Measurements from ENCODE around the gene RACGAP1.

The RACGAP1 gene

DNA sequence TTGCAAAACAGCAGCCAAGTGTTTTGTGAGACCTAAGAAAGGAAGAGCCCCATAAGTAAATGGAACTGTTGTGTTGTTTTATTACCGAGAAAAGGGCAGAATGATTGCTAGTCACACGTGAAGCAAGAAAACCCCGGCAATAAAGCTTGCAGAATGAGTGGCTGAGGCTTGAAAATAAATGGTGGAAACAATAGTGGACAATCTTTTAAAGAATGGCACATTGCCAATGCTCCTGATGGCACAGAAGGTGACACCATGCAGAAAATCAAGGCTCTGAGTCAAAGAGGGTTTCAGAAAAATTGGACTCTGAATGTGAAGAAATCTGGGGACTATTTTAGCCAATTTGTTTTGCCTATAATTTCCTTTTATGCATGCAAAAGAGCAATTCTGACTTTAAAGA is 78.8 kb downstream of the RACGAP1 start:
- no peak overlapping the region for H3K23ac ChIP-seq (ENCODE audit: low read length)
- no peak overlapping the region for H2BK5ac ChIP-seq (ENCODE audit: low read length)
- no peaks in the 10 kb centered on the region for H3K36me3 ChIP-seq (ENCODE audit: control insufficient read depth, insufficient read depth, low read length)
- H3K27ac ChIP-seq (ENCODE audit: low read depth, low read length), result no peak overlapping the region
- H3K27me3 ChIP-seq (ENCODE audit: insufficient read depth, low read length, poor library complexity), result no peaks in the 10 kb centered on the region
- DNase-seq, result no peak
- H4K8ac ChIP-seq (ENCODE audit: low read depth, low read length), result no peak overlapping the region
- no peak overlapping the region for H3K9ac ChIP-seq (ENCODE audit: low read length)
- H3K56ac ChIP-seq (ENCODE audit: low read length), result no peak overlapping the region
- H3K4ac ChIP-seq (ENCODE audit: low read depth, low read length), result no peak overlapping the region
- no peak overlapping the region for H4K5ac ChIP-seq (ENCODE audit: low read length)
- no peak overlapping the region for H3K4me2 ChIP-seq (ENCODE audit: low read length)
- H2AK5ac ChIP-seq (ENCODE audit: low read length), result no peak overlapping the region
- no peak overlapping the region for H2BK120ac ChIP-seq (ENCODE audit: low read depth, low read length)
- no peaks in the 10 kb centered on the region for H3K79me2 ChIP-seq (ENCODE audit: control insufficient read depth, insufficient read depth, low read length)
- H3K4me3 ChIP-seq (ENCODE audit: low read length), result no peak overlapping the region
- no peaks in the 10 kb centered on the region for H3K4me1 ChIP-seq (ENCODE audit: control insufficient read depth, low read depth, low read length)
- WGBS (ENCODE audit: extremely low coverage, insufficient coverage, low lambda C conversion rate), result no CpG with 5 or more reads among the region's 3 CpGs
- H3K79me1 ChIP-seq (ENCODE audit: low read length), result no peaks in the 10 kb centered on the region
- H3K18ac ChIP-seq (ENCODE audit: low read length), result no peak overlapping the region
- H2BK15ac ChIP-seq (replicated peaks; ENCODE audit: low read depth), result no peak overlapping the region

DNA sequence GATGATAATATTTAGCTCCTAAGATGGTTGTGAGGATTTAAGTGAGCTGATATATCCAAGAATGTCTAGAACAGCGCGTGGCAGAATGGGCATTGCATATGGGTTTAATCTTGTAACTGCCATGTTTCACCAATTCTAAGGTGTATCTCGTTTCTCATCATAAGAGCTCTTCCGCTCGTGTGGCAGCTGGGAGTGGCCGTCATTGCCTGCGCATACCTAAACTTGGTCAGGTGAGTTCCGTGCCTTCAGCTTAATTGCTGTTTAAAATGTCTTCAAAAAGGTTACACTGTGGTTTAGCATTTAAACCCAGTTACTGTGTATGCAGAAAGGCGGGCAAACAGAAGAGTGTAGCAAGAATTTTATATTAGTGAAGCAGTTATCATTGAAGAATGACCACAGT is 79.2 kb downstream of the RACGAP1 start:
- no peaks in the 10 kb centered on the region for H3K27me3 ChIP-seq (ENCODE audit: insufficient read depth, low read length, poor library complexity)
- H3K56ac ChIP-seq (ENCODE audit: low read length), result peak overlapping the region; percentile 22
- no peak overlapping the region for H4K5ac ChIP-seq (ENCODE audit: low read length)
- no peak overlapping the region for H3K18ac ChIP-seq (ENCODE audit: low read length)
- no peak overlapping the region for H2AK5ac ChIP-seq (ENCODE audit: low read length)
- H3K4me2 ChIP-seq (ENCODE audit: low read length), result no peak overlapping the region
- no peak overlapping the region for H3K23ac ChIP-seq (ENCODE audit: low read length)
- no peaks in the 10 kb centered on the region for H3K36me3 ChIP-seq (ENCODE audit: control insufficient read depth, insufficient read depth, low read length)
- WGBS (ENCODE audit: extremely low coverage, insufficient coverage, low lambda C conversion rate), result no CpG with 5 or more reads among the region's 9 CpGs
- H2BK15ac ChIP-seq (replicated peaks; ENCODE audit: low read depth), result no peak overlapping the region
- no peak for DNase-seq
- H3K79me2 ChIP-seq (ENCODE audit: control insufficient read depth, insufficient read depth, low read length), result no peaks in the 10 kb centered on the region
- H3K27ac ChIP-seq (ENCODE audit: low read depth, low read length), result no peak overlapping the region
- H3K9ac ChIP-seq (ENCODE audit: low read length), result peak overlapping the region; percentile 15
- H2BK120ac ChIP-seq (ENCODE audit: low read depth, low read length), result no peak overlapping the region
- no peak overlapping the region for H2BK5ac ChIP-seq (ENCODE audit: low read length)
- H3K79me1 ChIP-seq (ENCODE audit: low read length), result no peaks in the 10 kb centered on the region
- no peak overlapping the region for H3K4ac ChIP-seq (ENCODE audit: low read depth, low read length)
- H3K4me3 ChIP-seq (ENCODE audit: low read length), result no peak overlapping the region
- no peaks in the 10 kb centered on the region for H3K4me1 ChIP-seq (ENCODE audit: control insufficient read depth, low read depth, low read length)
- H4K8ac ChIP-seq (ENCODE audit: low read depth, low read length), result no peak overlapping the region

DNA sequence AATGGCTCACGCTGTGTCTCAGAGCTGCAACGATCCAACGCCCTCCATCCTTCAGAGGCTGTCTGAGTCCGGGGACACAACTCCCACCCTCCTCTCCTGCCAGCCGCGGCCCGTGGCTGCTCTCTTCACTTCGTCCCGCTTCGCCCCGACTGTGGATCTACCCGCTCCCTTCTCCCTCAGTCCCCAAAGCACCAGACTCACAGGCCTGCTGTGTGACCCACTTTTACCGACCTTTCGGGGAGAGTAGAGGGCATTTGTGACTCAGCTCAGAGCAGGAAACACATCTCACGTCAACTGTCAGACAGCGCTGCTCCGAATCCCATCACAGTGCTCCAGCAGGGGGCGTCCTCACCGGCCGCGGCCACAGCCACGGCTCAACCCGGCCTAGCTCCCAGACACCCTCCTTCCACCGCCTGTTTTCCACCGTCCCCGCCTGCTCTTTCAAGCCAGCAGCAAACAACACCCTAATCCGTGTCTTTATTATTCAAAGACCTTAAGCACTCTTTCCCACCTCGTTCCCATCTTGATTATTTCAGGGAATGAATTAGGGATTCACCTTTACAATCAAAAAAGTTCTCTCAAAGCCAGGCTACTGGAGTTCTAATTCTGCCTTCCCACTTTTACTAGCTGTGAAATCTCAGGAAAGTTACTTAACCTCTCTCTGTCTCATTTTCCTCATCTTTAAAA is 79.8 kb downstream of the RACGAP1 start:
- H3K4ac ChIP-seq (ENCODE audit: low read depth, low read length), result no peak overlapping the region
- no peak overlapping the region for H2BK15ac ChIP-seq (replicated peaks; ENCODE audit: low read depth)
- no peak overlapping the region for H3K18ac ChIP-seq (ENCODE audit: low read length)
- no peak overlapping the region for H4K5ac ChIP-seq (ENCODE audit: low read length)
- no peaks in the 10 kb centered on the region for H3K79me1 ChIP-seq (ENCODE audit: low read length)
- peak overlapping the region; percentile 16 for H3K4me2 ChIP-seq (ENCODE audit: low read length)
- H2AK5ac ChIP-seq (ENCODE audit: low read length), result no peak overlapping the region
- no peaks in the 10 kb centered on the region for H3K36me3 ChIP-seq (ENCODE audit: control insufficient read depth, insufficient read depth, low read length)
- H3K23ac ChIP-seq (ENCODE audit: low read length), result no peak overlapping the region
- no peak overlapping the region for H3K27ac ChIP-seq (ENCODE audit: low read depth, low read length)
- no CpG with 5 or more reads among the region's 28 CpGs for WGBS (ENCODE audit: extremely low coverage, insufficient coverage, low lambda C conversion rate)
- no peak overlapping the region for H2BK5ac ChIP-seq (ENCODE audit: low read length)
- no peaks in the 10 kb centered on the region for H3K79me2 ChIP-seq (ENCODE audit: control insufficient read depth, insufficient read depth, low read length)
- peak; percentile 82 for DNase-seq
- peak overlapping the region; percentile 15 for H3K9ac ChIP-seq (ENCODE audit: low read length)
- H2BK120ac ChIP-seq (ENCODE audit: low read depth, low read length), result no peak overlapping the region
- H3K27me3 ChIP-seq (ENCODE audit: insufficient read depth, low read length, poor library complexity), result no peaks in the 10 kb centered on the region
- peak overlapping the region; percentile 22 for H3K56ac ChIP-seq (ENCODE audit: low read length)
- H4K8ac ChIP-seq (ENCODE audit: low read depth, low read length), result no peak overlapping the region
- H3K4me3 ChIP-seq (ENCODE audit: low read length), result no peak overlapping the region
- H3K4me1 ChIP-seq (ENCODE audit: control insufficient read depth, low read depth, low read length), result no peaks in the 10 kb centered on the region

DNA sequence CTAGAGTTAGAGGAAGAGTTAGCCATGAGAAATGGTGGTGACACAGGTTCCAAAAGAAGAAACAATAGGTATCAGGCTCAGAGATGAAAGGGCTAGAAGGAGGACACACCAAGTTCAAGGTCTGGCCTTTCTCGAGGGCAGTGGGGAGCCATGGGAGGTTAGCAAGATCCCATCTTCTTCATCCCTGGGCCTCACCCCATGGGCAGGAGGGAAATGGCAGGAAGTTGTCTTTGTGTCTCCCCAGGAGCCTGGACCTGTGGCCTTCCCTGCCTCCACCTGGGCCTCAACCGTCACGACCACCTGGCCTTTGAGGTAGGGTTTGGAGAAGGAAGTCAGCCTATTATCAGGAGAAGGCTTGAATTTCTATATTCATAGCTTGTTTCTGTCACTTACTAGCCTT is 80.6 kb downstream of the RACGAP1 start:
- no CpG with 5 or more reads among the region's 3 CpGs for WGBS (ENCODE audit: extremely low coverage, insufficient coverage, low lambda C conversion rate)
- Histone ChIP-seq H2BK5ac (ENCODE audit: low read length) (no peak overlapping the region), H3K27ac (ENCODE audit: low read depth, low read length) (no peak overlapping the region), H3K4me2 (ENCODE audit: low read length) (no peak overlapping the region), H3K18ac (ENCODE audit: low read length) (no peak overlapping the region), H3K9ac (ENCODE audit: low read length) (no peak overlapping the region), H2BK120ac (ENCODE audit: low read depth, low read length) (no peak overlapping the region), H3K4me3 (ENCODE audit: low read length) (no peak overlapping the region), H3K4me1 (ENCODE audit: control insufficient read depth, low read depth, low read length) (no peaks in the 10 kb centered on the region), H3K79me1 (ENCODE audit: low read length) (no peaks in the 10 kb centered on the region), H4K8ac (ENCODE audit: low read depth, low read length) (no peak overlapping the region), H4K5ac (ENCODE audit: low read length) (no peak overlapping the region), H3K79me2 (ENCODE audit: control insufficient read depth, insufficient read depth, low read length) (no peaks in the 10 kb centered on the region), H3K4ac (ENCODE audit: low read depth, low read length) (no peak overlapping the region), H3K23ac (ENCODE audit: low read length) (no peak overlapping the region), H2BK15ac (replicated peaks; ENCODE audit: low read depth) (no peak overlapping the region), H3K36me3 (ENCODE audit: control insufficient read depth, insufficient read depth, low read length) (no peaks in the 10 kb centered on the region), H2AK5ac (ENCODE audit: low read length) (no peak overlapping the region), H3K27me3 (ENCODE audit: insufficient read depth, low read length, poor library complexity) (no peaks in the 10 kb centered on the region), H3K56ac (ENCODE audit: low read length) (no peak overlapping the region)
- DNase-seq, result no peak

DNA sequence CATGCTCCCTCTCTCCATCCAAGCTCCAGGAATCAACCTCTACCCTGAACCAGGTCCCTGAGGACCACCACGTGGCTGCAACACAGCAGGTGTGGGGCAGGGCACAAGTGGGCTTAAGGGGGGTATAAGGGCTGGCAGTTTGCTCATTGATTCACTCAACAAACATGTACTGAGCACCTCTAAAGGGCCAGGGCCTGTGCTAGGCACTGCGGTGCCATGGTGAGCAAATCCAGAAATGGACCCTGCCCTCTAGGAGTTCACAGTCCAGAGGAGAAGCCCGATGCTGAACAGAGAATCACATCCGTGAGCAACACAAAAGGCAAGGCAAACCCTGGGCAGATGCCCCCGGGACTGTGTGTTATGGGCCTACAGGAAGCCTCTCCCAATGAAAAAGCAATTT is 81.2 kb downstream of the RACGAP1 start:
- Histone ChIP-seq H4K8ac (ENCODE audit: low read depth, low read length) (no peak overlapping the region), H3K4ac (ENCODE audit: low read depth, low read length) (no peak overlapping the region), H3K4me1 (ENCODE audit: control insufficient read depth, low read depth, low read length) (no peaks in the 10 kb centered on the region), H3K79me2 (ENCODE audit: control insufficient read depth, insufficient read depth, low read length) (no peaks in the 10 kb centered on the region), H3K79me1 (ENCODE audit: low read length) (no peaks in the 10 kb centered on the region), H2BK120ac (ENCODE audit: low read depth, low read length) (no peak overlapping the region), H2AK5ac (ENCODE audit: low read length) (no peak overlapping the region), H3K4me3 (ENCODE audit: low read length) (no peak overlapping the region), H3K27ac (ENCODE audit: low read depth, low read length) (no peak overlapping the region), H3K27me3 (ENCODE audit: insufficient read depth, low read length, poor library complexity) (no peaks in the 10 kb centered on the region), H2BK5ac (ENCODE audit: low read length) (no peak overlapping the region), H4K5ac (ENCODE audit: low read length) (no peak overlapping the region), H3K18ac (ENCODE audit: low read length) (no peak overlapping the region), H3K56ac (ENCODE audit: low read length) (no peak overlapping the region), H2BK15ac (replicated peaks; ENCODE audit: low read depth) (no peak overlapping the region), H3K36me3 (ENCODE audit: control insufficient read depth, insufficient read depth, low read length) (no peaks in the 10 kb centered on the region), H3K23ac (ENCODE audit: low read length) (no peak overlapping the region), H3K4me2 (ENCODE audit: low read length) (no peak overlapping the region), H3K9ac (ENCODE audit: low read length) (no peak overlapping the region)
- no CpG with 5 or more reads among the region's 5 CpGs for WGBS (ENCODE audit: extremely low coverage, insufficient coverage, low lambda C conversion rate)
- no peak for DNase-seq

DNA sequence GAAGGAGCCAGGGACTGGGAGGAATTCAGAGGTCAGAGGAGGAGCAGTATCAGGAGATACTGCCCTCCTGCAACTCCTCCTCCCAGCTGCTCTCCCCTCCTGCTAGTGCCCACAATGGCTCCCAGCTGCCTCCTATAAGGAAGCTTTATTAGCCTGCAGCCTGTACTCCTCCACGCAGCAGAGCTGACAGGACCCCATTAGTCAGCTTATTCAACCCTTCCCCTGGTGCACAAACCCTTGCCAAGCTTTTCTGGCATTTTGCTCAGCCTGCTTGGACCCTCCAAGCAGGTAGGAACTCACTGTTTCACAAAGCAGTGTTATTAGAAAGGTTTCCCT is 81.7 kb downstream of the RACGAP1 start:
- no peak overlapping the region for H4K5ac ChIP-seq (ENCODE audit: low read length)
- no peak overlapping the region for H3K23ac ChIP-seq (ENCODE audit: low read length)
- no peaks in the 10 kb centered on the region for H3K79me1 ChIP-seq (ENCODE audit: low read length)
- WGBS (ENCODE audit: extremely low coverage, insufficient coverage, low lambda C conversion rate), result no CpG with 5 or more reads among the region's 1 CpG
- H2AK5ac ChIP-seq (ENCODE audit: low read length), result no peak overlapping the region
- no peak overlapping the region for H3K9ac ChIP-seq (ENCODE audit: low read length)
- no peak for DNase-seq
- H3K4me2 ChIP-seq (ENCODE audit: low read length), result no peak overlapping the region
- H3K4ac ChIP-seq (ENCODE audit: low read depth, low read length), result no peak overlapping the region
- no peak overlapping the region for H3K27ac ChIP-seq (ENCODE audit: low read depth, low read length)
- H2BK15ac ChIP-seq (replicated peaks; ENCODE audit: low read depth), result no peak overlapping the region
- no peaks in the 10 kb centered on the region for H3K4me1 ChIP-seq (ENCODE audit: control insufficient read depth, low read depth, low read length)
- no peaks in the 10 kb centered on the region for H3K79me2 ChIP-seq (ENCODE audit: control insufficient read depth, insufficient read depth, low read length)
- no peak overlapping the region for H4K8ac ChIP-seq (ENCODE audit: low read depth, low read length)
- no peak overlapping the region for H2BK5ac ChIP-seq (ENCODE audit: low read length)
- no peak overlapping the region for H2BK120ac ChIP-seq (ENCODE audit: low read depth, low read length)
- H3K27me3 ChIP-seq (ENCODE audit: insufficient read depth, low read length, poor library complexity), result no peaks in the 10 kb centered on the region
- H3K36me3 ChIP-seq (ENCODE audit: control insufficient read depth, insufficient read depth, low read length), result no peaks in the 10 kb centered on the region
- no peak overlapping the region for H3K18ac ChIP-seq (ENCODE audit: low read length)
- H3K4me3 ChIP-seq (ENCODE audit: low read length), result no peak overlapping the region
- no peak overlapping the region for H3K56ac ChIP-seq (ENCODE audit: low read length)

All from mesendoderm (in vitro differentiated cells).